ENCODE data around the gene TGFBR3.
"Not testable (repeated sequence)": the region's sequence is repeated elsewhere in the genome, so short reads cannot be mapped to it uniquely, and the experiment has no call there.

Gene TGFBR3

DNA sequence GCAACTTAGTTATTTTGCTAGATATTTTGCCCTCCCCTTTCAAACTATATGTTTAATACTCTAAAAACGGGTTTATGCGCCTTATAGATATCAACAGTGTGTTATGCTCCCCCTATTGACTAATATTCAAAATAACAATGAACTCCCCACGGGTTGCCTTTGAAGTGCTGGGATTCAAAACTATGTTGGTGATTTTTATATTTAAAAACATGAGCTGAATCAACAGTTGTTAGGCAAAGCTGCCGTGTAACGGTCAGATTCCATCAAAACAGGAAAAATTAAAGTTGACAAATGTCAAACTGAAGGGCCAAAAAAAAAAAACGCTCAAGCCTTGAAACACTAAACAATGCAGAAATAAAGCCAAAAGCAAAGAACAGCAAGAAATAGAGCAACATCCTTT, 2.5 kb downstream of the TGFBR3 start:
- no peak for DNase-seq (ENCODE audit: low read depth in 2 of 2)

- DNase-seq (ENCODE audit: low read depth in 2 of 2), result no peak
Observed at GRCh38 chr1:91881280-91881679, 4.7 kb downstream of the TGFBR3 start.

DNA sequence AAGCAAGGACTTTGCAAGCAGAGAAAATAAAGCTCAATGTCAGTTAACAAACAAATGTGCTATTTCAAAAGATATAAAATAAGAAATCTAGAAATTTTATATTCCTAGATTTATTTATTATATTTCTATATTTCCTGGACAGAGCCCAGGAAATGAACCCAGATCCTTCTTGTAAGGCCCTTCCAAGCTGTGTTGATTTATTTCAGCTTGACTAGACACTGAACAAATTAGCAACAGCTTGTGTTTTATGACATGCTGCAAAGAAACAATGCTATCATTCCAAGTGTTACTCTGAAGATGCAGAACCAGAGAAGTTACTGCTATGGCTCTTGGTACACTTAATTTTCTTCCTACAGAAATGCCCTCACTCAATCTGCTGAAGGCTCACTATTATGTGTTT, 6.2 kb downstream of the TGFBR3 start:
- no peak for DNase-seq (ENCODE audit: low read depth in 2 of 2)

GRCh38 chr1:91877574-91878208, 8.3 kb downstream of the TGFBR3 start:
- DNase-seq (ENCODE audit: low read depth in 2 of 2), result no peak

- no peak for DNase-seq (ENCODE audit: low read depth in 2 of 2)
Observed at GRCh38 chr1:91876781-91877573, 9.0 kb downstream of the TGFBR3 start.

DNA sequence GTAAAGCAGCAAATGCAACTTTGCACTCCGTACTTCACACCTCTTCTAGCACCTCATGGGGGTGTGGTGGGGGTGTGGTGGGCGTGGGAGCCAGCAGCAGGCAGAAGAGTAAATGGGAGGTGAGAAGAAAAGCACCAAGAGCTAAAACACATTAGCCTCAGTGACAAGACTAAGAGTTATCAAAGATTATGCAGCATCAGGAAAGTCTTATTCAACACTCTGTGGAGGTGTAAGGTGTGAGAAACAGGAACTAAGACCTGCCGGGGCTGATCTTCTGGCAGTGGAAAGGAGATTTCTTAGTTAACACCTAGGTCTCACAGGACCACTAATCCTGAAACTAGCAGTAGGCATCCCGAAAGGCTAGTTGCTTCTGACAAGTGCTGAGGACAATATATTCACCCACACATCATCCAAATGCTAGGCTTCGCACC, 9.9 kb downstream of the TGFBR3 start:
- DNase-seq (ENCODE audit: low read depth in 2 of 2), result no peak

GRCh38 chr1:91874167-91874566, 11.8 kb downstream of the TGFBR3 start:
- no peak for DNase-seq (ENCODE audit: low read depth in 2 of 2)

DNA sequence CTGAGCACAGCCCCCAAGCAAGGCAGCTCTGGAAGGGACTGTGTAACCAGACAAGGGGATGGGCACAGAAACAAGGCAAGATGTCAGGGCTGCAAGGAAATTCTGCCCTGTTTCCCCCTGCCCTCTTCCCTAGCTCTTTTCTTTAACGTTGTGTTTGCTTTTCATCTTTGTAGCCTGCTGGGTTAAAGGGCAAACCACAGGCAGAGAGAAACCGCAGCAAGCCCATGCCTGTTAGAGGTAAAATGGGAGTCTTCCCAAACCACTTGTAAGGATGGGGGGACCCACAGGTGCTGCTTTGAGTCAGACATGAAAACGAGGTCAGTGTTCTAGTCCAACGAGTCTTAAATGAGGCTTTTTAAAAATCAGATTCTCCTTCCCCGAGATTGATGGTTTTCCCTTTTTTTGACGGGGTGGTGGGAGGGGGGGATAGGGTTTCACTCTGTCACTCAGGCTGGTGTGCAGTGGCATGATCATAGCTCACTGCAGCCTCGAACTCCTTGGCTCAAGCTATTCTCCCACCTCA, 13.3 kb downstream of the TGFBR3 start:
- no peak for DNase-seq (ENCODE audit: low read depth in 2 of 2)

DNA sequence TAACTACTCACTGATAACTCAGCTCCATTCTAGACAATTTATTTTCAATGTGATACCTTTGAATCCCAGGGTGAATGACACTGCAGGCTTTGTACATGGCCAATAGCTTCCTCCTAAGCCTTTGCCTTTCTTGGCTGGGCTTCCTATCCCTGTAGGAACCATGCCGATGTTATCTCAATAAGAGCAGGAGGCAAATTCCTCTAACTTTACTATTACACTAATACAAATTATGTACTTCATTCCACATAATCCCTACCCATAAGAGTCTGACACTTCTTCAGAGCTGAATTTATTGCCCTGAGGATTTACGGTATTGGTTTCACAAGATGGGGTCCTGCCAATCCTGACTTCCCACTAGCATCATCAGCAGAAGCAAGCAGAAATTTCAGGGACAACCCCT, 14.0 kb downstream of the TGFBR3 start:
- no peak for DNase-seq (ENCODE audit: low read depth in 2 of 2)

DNA sequence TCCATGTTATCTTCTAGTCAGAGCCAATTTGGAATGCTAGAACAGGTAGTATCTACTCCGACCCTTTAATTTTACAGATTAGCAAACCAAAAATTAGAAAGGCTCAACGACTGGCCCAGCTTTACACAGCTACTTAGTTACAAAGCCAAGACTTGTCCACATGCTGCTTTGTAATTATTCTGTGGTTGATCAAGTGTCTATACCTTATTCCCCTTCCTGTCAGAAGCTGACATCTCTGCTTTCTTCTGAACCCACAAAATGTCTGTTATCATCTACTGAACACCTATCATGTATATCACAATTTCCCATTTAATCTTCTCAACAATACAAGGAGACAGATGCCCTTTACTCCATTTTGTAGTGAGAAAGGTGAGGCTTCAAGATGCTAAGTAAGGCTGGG, 15.6 kb downstream of the TGFBR3 start:
- no peak for DNase-seq (ENCODE audit: low read depth in 2 of 2)

DNA sequence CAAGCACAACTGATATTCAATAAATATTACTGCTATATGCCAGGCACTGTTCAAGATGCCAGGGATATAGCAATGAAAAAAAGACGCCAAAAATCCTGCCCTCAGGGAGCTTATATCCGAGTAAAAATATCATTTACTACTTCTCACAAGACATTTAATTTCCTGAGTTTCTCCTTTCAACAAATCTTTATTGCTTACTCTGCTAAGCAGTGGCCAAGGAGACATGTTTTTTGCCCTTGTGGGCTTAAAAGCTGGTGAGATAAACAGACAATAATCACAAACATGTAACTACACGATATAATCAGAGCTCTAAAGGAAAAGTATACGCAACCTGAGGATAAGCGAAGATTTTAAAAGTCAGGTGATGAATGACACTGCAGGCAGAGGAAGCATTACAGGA, 19.5 kb downstream of the TGFBR3 start:
- no peak for DNase-seq (ENCODE audit: low read depth in 2 of 2)

GRCh38 chr1:91864017-91864700, 21.8 kb downstream of the TGFBR3 start:
- DNase-seq (ENCODE audit: low read depth in 2 of 2), result no peak

DNA sequence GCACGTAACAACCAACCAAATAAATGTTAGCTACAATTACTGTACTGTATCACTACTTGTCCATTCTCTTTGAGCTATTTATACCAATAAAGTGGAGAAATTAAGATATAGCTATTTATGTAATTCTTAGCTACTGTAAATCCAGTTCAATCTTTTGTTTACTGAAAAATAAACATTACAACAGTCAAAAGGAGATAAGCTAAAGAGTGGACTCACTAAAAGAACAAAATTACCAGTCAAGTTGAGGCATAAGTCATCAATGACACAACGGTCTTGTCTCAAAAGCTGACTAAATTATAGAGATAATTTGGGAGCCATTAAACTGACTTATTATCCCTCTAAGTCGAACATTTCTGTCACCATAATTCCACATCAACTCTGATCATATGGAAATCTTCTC, 22.5 kb downstream of the TGFBR3 start:
- DNase-seq (ENCODE audit: low read depth in 2 of 2), result no peak

- no peak for DNase-seq (ENCODE audit: low read depth in 2 of 2)
Observed at GRCh38 chr1:91862120-91862519, 23.8 kb downstream of the TGFBR3 start.

GRCh38 chr1:91857557-91858239, 28.3 kb downstream of the TGFBR3 start:
- DNase-seq (ENCODE audit: low read depth in 2 of 2), result no peak

DNA sequence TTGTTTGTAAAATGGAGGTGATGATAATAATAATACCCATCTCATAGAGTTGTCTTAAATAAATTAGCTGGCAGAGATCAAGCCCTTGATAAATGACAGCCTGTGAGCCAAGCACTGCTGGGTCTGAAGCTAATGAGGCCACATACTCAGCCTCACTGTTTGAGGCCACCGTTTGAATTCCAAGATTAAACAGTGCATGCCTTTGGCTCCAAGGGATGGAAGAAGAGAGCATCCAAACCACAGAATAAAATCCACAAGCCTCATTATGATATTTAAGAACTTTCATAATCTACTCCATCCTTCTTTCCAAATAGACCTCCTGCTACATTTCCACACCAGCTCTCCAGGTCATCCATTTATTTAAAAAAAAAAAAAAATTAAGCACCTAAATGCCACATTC, 29.0 kb downstream of the TGFBR3 start:
- DNase-seq (ENCODE audit: low read depth in 2 of 2), result no peak

GRCh38 chr1:91854852-91855534, 31.0 kb downstream of the TGFBR3 start:
- DNase-seq (ENCODE audit: low read depth in 2 of 2), result no peak

DNA sequence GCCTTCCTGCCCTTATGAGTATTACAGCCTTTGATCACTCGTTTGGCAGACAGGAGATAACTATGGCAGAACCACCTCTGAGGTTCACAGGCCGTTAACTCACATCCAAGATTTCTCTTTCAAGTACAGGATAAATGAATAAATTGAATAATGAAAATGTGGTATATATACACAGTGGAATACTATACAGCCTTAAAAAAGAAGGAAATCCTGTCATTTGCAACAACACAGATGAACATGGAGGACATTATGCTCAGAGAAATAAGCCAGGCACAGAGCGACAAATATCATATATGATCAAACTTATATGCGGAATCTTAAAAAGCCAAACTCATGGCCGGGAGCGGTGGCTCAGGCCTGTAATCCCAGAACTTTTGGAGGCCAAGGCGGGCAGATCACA, 32.6 kb downstream of the TGFBR3 start:
- DNase-seq (ENCODE audit: low read depth in 2 of 2), result no peak

- not testable (repeated sequence) for DNase-seq (ENCODE audit: low read depth in 2 of 2)
Observed at GRCh38 chr1:91852011-91852410, 33.9 kb downstream of the TGFBR3 start.

- no peak for DNase-seq (ENCODE audit: low read depth in 2 of 2)
Observed at GRCh38 chr1:91851130-91852010, 34.6 kb downstream of the TGFBR3 start.
